Gastrocnemius medialis (tissue), 4 donors: ENCODE measurements around the gene PBX1. TPM values are rescaled to one million over a fixed set of nuclear protein-coding genes. Genes with fewer than 3 reads are reported as not detected.
A peak's percentile ranks its signal among the peaks of the same experiment; 100 is the strongest.

Source experiments
- ATAC-seq, 2 donors: fragments of 150-250 bp; one replicate each; pipeline ENCODE4 v1.9.1; 2016
- DNase-seq, 2 donors: peaks; one replicate each; pipeline ENCODE4 v3.0.0-alpha.2; 2019
- H3K27ac ChIP-seq, 4 donors: fragments of 200-600 bp; sonication (generic); 1 replicate in 1 of 4; 2 replicates in 3 of 4; pipeline ENCODE4 v1.5.1; 2016 to 2018; ENCODE audit warnings: mild to moderate bottlenecking in 2 of 4, moderate library complexity in 1 of 4
- H3K27me3 ChIP-seq, 3 donors: fragments of 200-600 bp; sonication (generic) in 2 of 3; 1 replicate in 1 of 3; 2 replicates in 2 of 3; pipeline versions ENCODE4 v1.5.1 to v1.6.0; 2016 to 2019; ENCODE audit warnings: mild to moderate bottlenecking in 1 of 3, moderate library complexity in 1 of 3
- H3K36me3 ChIP-seq, 2 donors: fragments of 200-600 bp; sonication (generic) in 1 of 2; one replicate each; pipeline ENCODE4 v1.5.1; 2017 to 2018
- H3K4me1 ChIP-seq, 2 donors: fragments of 200-600 bp; sonication (generic) in 1 of 2; one replicate each; pipeline ENCODE4 v1.5.1; 2016 to 2017; ENCODE audit warnings: mild to moderate bottlenecking in 2 of 2
- H3K4me3 ChIP-seq, 4 donors: fragments of 200-600 bp; sonication (generic) in 3 of 4; 1 replicate in 1 of 4; 2 replicates in 3 of 4; pipeline ENCODE4 v1.5.1; 2016 to 2019; ENCODE audit warnings: mild to moderate bottlenecking in 2 of 4
- H3K9me3 ChIP-seq, 3 donors: fragments of 200-600 bp; sonication (generic) in 2 of 3; 1 replicate in 1 of 3; 2 replicates in 2 of 3; pipeline ENCODE4 v1.5.1; 2016 to 2019
- POLR2A ChIP-seq, 2 donors: fragments of 450-650 bp; IDR thresholded peaks; one replicate each; pipeline ENCODE4 v1.6.1; 2017; ENCODE audit warnings: antibody characterized with exemption in 2 of 2, mild to moderate bottlenecking in 2 of 2, moderate library complexity in 2 of 2
- in situ Hi-C, 4 donors: fragments of 200-750 bp; cut with MboI; loops; one replicate each; pipeline versions ENCODE4 v1.15.0 to v1.8.0; 2017; ENCODE audit warnings: low sequenced_read_pairs in 4 of 4
- intact Hi-C: fragments of 100-400 bp; cut with DNase I; formaldehyde crosslinking; loops from one replicate; pipeline ENCODE4 v1.15.1; 2023; ENCODE audit warnings: low total_unique reads
- total RNA-seq, 4 donors: library from RNA; depleted of rRNA; stranded (reverse); fragments of >200 nt; gene quantifications; one replicate each; pipeline versions ENCODE4 v1.1.0 to v1.2.3, GENCODE V29; 2016
- TF ChIP-seq, protein P1 (sequence below), 5 experiments: fragments of 450-650 bp in 3 of 5; fragments of 200-600 bp in 2 of 5; sonication (generic) in 2 of 5; IDR thresholded peaks in 4 of 5; conservative IDR thresholded peaks in 1 of 5; 1 replicate in 4 of 5; 2 replicates in 1 of 5; pipeline ENCODE4 v1.5.1; 2016 to 2019; ENCODE audit warnings: antibody characterized with exemption in 5 of 5, mild to moderate bottlenecking in 3 of 5, moderate library complexity in 3 of 5

PBX1 gene
- total RNA-seq, 4 donors from 2014 or later = 21.7 to 36.5 (median 29.0) TPM

DNA sequence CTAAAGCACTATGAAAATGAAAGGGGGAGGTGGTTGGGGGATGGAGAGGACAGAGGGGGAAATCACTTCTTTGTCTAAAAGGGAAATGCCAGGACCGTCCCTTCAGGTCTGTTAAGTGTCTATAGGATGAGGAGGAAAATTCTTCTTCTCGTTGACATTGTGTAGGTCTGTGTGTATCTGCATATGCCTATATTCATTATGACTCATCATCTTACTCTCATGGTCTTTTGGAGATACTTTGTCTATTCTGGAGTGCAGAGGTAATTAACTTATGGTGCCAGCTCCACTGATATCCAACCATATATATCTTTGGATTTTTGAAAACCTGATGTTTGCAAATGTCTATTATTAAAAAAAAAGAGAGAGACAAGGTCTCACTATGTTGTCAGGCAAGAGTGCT lies 143.7 kb downstream of the PBX1 start:
- intact Hi-C loops (loop anchor here (10.0 kb wide), 1 partner anchor 138 kb away; no protein-coding TSS in a partner anchor), in situ Hi-C loops (no loop called here)
- DNase-seq (no peak), ATAC-seq (no peak)
- Histone ChIP-seq H3K27ac (peak overlapping the region; percentile 81 to 88 (median 86)), H3K36me3 (no peaks in the 10 kb centered on the region), H3K9me3 (no peaks in the 10 kb centered on the region), H3K4me3 (peak overlapping the region in 1 of 4 donors; percentile 51), H3K4me1 (peaks cover 46 to 73% of the 10 kb centered on the region in 2 donors), H3K27me3 (no peaks in the 10 kb centered on the region)
- TF ChIP-seq, protein P1, sequence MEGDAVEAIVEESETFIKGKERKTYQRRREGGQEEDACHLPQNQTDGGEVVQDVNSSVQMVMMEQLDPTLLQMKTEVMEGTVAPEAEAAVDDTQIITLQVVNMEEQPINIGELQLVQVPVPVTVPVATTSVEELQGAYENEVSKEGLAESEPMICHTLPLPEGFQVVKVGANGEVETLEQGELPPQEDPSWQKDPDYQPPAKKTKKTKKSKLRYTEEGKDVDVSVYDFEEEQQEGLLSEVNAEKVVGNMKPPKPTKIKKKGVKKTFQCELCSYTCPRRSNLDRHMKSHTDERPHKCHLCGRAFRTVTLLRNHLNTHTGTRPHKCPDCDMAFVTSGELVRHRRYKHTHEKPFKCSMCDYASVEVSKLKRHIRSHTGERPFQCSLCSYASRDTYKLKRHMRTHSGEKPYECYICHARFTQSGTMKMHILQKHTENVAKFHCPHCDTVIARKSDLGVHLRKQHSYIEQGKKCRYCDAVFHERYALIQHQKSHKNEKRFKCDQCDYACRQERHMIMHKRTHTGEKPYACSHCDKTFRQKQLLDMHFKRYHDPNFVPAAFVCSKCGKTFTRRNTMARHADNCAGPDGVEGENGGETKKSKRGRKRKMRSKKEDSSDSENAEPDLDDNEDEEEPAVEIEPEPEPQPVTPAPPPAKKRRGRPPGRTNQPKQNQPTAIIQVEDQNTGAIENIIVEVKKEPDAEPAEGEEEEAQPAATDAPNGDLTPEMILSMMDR (IDR thresholded peaks at IDR 0.05 in 4 of 5, conservative IDR thresholded peaks at IDR 0.05 in 1 of 5) = no peak
- TF ChIP-seq POLR2A (IDR thresholded peaks at IDR 0.05) = no peak

DNA sequence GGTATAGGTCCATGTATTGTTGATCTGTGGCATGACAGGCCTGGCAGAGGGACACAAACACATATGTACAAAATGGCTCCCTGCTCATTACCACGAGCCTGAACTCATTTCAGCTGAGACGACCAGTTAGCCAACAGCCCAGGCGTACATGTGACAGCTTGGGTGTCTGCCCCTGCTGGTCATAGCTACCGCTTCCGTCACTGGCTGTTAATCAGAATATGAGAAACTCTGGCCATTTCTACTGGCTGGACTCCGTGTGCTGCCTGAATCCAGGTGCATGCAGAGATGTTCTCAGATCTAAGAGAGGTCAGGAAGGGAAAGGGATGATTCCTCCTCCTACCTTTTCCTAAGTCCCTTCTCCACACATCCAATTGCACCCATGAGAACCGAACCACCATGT lies 144.5 kb downstream of the PBX1 start:
- in situ Hi-C loops (no loop called here), intact Hi-C loops (loop anchor here (10.0 kb wide), 1 partner anchor 139 kb away; no protein-coding TSS in a partner anchor)
- Histone ChIP-seq H3K27ac (peak overlapping the region; percentile 81 to 88 (median 86)), H3K4me3 (no peak overlapping the region), H3K4me1 (peaks cover 54 to 81% of the 10 kb centered on the region in 2 donors), H3K9me3 (no peaks in the 10 kb centered on the region), H3K27me3 (no peaks in the 10 kb centered on the region), H3K36me3 (no peaks in the 10 kb centered on the region)
- TF ChIP-seq, protein P1 (IDR thresholded peaks at IDR 0.05 in 4 of 5, conservative IDR thresholded peaks at IDR 0.05 in 1 of 5) = no peak
- TF ChIP-seq POLR2A (IDR thresholded peaks at IDR 0.05) = peak; percentile 30 to 56
- DNase-seq = peak; percentile 77 to 91
- peak; percentile 33 to 62 for ATAC-seq

DNA sequence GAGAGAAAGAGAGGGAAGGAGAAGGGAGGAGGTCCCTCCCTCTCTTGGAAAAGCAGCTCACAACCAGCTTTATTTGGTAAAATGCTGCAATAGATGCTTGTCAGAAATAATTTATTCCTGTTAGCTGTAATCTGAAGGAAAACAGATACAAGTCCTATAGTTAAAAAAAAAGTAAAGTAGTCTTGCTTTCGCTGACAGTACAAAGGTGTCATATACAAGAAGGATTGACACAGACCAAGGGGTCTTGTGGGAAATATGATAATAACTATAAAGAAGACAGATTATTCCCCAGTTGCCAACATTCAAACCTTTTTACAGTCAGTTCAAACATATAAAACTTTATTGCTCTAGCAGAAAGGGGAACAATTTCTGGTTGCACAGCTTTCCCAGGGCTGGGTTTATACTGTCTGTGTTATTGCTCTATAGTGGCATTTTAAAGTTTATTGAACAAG lies 145.0 kb downstream of the PBX1 start:
- Histone ChIP-seq H3K4me3 (no peak overlapping the region), H3K9me3 (no peaks in the 10 kb centered on the region), H3K36me3 (no peaks in the 10 kb centered on the region), H3K27me3 (no peaks in the 10 kb centered on the region), H3K27ac (peak overlapping the region; percentile 81 to 88 (median 86)), H3K4me1 (peaks cover 56 to 86% of the 10 kb centered on the region in 2 donors)
- TF ChIP-seq, protein P1 (IDR thresholded peaks at IDR 0.05 in 4 of 5, conservative IDR thresholded peaks at IDR 0.05 in 1 of 5) = no peak
- no peak for TF ChIP-seq POLR2A (IDR thresholded peaks at IDR 0.05)
- intact Hi-C loops (loop anchor here (10.0 kb wide), 1 partner anchor 139 kb away; no protein-coding TSS in a partner anchor), in situ Hi-C loops (no loop called here)
- ATAC-seq (no peak), DNase-seq (no peak)

DNA sequence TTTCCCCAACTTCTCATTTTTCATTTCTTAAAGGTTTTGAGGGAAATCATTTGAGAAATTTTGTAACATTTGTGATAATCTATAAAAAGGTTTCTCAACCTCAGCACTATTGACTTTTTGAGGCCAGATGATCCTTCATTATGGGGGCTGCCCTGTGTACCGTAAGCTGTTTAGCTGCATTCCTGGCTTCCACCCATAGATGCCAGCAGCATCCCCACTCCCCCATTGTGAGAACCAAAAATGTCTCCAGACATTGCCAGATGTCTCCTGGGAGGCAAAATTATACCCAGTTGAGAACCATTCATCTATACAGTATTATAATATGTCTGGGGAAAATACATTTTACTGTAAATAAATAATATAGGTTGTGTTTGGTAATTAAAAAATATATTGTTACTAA lies 146.0 kb downstream of the PBX1 start:
- TF ChIP-seq POLR2A (IDR thresholded peaks at IDR 0.05) = no peak
- TF ChIP-seq, protein P1 (IDR thresholded peaks at IDR 0.05 in 4 of 5, conservative IDR thresholded peaks at IDR 0.05 in 1 of 5) = no peak
- Histone ChIP-seq H3K27me3 (no peaks in the 10 kb centered on the region), H3K27ac (peak overlapping the region; percentile 81 to 88 (median 86)), H3K9me3 (no peaks in the 10 kb centered on the region), H3K4me3 (no peak overlapping the region), H3K36me3 (no peaks in the 10 kb centered on the region), H3K4me1 (peaks cover 56 to 89% of the 10 kb centered on the region in 2 donors)
- DNase-seq = no peak
- in situ Hi-C loops (no loop called here), intact Hi-C loops (loop anchor here (10.0 kb wide), 1 partner anchor 140 kb away; no protein-coding TSS in a partner anchor)
- ATAC-seq = no peak
